GM19468 (cell line): ENCODE measurements around the gene TNFRSF4.
"Not testable (repeated sequence)": the region's sequence is repeated elsewhere in the genome, so short reads cannot be mapped to it uniquely, and the experiment has no call there.

Experiments
- ATAC-seq: cut with Tn5 transposase; IDR thresholded peaks from one replicate; pipeline ENCODE4 v1.9.1; 2021; ENCODE audit warnings: mild to moderate bottlenecking, moderate library complexity, moderate number of reproducible peaks; ENCODE audit not compliant: unreplicated experiment; ENCODE audit errors: extremely low read depth

The TNFRSF4 gene

GRCh38 chr1:1213345-1214265 is at the start of gene TNFRSF4:
Gene TNFRSF4, minus strand, starts transcription at chr1:1214153. Its CDS starts 26 bp downstream, at chr1:1214127.
- ATAC-seq = no peak

- ATAC-seq = no peak
Measured at GRCh38 chr1:1262758-1263157, 48.8 kb upstream of the TNFRSF4 start.

- ATAC-seq = no peak
Measured at GRCh38 chr1:1262071-1262470, 48.1 kb upstream of the TNFRSF4 start.

DNA sequence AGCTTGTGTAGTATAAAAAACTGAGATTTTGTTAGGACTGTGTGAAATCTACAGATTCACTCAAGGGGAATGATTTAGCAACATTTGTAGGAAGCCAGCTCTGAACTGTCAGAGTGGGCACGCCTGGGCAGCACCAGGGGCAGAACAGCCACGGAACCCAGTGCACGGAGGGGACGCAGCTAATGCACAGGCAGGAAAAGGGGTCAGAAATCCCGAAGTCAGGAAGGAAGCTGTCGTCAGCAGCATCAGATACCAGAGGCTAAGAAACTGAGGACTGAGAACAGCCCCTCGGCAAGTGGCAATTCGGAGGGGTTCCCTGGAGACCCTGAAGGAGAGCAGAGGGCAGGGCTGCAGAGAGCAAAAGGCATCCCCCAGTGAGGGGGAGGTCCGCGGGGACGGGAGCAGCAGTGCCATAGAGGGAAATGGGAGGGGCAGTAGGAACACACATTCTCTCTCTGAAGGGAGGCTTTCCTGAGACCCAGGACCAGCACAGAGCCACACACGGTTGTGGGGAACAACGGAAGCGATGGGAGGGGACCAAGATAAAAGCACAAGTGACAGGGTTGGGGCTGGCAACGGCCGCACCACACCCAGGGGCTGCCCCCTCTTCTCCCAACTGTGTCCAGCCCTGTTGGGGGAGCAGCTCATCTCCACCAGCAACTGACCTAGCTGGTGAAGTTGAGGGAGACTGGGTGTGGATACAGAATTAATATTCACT is 47.0 kb upstream of the TNFRSF4 start:
- ATAC-seq = no peak

DNA sequence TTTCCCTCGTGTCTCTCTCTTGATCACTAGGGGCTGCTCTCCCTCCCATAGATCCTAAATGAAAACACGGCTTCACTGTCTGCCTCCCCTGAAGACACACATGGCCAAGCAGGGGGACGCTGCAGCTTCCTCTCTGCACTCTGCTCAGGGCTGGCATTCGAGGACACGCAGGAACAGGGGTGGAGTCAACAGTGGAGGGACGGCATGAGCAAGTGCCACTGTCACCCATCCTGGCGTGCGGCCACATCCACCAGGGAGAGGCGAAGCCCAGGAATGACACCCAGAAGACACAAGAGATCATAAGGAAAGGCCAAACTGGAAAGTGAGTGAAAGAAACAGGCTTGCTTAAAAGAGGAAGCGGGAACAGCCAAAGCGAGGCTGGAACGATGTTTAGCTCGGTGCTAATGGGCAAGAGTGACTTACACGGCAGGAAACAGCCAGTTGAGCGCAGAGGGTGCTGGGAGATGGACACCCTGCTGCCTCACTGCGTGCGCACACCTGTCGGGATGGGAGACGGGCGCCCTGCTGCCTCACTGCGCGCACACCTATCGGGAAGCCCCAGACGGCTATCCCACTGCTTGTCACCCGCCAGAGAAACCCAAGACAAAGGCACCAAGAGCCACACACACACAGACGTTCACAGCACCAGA is 46.1 kb upstream of the TNFRSF4 start:
- no peak for ATAC-seq

DNA sequence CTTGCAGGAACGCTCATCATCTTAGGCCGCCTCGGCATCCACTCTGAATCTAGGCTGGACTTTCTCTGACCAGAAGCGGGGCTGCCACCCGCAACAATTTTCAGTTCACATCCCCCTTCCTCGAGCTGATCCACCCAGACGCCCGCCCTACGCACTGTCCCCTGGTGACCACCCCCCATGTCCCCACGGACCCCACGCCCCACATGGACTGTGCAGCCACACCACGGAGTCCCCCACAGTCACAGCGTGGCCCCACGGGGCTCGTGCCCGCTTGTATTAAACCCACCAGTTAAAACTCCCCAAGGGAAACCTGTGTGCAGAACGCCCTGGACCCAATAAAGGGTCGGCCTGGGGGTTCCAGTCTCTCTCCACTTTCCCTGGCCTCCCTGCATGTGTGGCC is 45.6 kb upstream of the TNFRSF4 start:
- ATAC-seq = no peak

- no peak for ATAC-seq
Measured at GRCh38 chr1:1259119-1259488, 45.2 kb upstream of the TNFRSF4 start.

- ATAC-seq = no peak
Measured at GRCh38 chr1:1256956-1257871, 43.3 kb upstream of the TNFRSF4 start.

GRCh38 chr1:1255611-1256010 is 41.7 kb upstream of the TNFRSF4 start:
- no peak for ATAC-seq

GRCh38 chr1:1255078-1255477 is 41.1 kb upstream of the TNFRSF4 start:
- no peak for ATAC-seq

GRCh38 chr1:1254667-1254998 is 40.7 kb upstream of the TNFRSF4 start:
- ATAC-seq = no peak

- ATAC-seq = no peak
Measured at GRCh38 chr1:1253972-1254666, 40.2 kb upstream of the TNFRSF4 start.

DNA sequence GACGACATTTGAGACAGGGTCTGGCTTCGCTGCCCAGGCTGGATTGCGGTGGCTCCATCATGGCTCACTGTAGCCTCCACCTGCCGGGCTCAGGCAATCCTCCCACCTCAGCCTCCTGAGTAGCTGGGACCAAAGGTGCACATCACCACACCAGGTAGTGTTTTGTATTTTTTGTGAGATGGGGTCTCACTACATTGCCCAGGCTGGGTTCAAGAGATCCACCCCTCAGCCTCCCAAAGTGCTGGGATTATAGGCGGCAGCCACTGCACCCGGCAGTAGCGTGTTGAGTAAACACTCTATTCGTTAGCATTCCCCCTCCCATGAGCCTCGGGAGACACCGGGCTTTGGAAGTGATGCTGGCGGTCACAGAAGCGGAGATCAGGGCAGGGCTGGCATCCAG is 39.4 kb upstream of the TNFRSF4 start:
- no peak for ATAC-seq

DNA sequence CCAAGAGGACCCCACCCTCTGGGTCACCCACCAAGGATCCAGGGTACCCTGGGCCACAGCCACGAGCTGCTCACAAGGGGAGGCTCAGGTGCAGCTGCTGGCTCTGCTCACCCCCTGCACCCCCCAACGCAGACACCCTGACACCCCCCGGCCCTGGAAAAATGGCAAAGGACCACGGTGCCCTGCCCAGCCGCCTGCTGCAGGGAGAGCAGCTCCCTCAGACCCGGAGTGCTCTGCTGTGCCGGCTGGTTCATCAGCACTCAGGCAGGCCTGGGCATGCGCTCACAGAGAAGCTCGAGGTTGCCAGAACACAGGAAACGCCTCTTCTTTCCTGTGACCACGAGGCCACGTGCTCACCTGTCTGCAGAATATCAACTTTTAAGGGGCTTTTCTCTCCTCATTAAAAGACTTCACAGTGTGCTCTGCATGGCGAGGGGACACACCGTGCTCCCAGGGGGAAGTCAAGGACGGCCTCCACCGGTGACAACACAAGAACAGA is 36.9 kb upstream of the TNFRSF4 start:
- ATAC-seq = no peak

- not testable (repeated sequence) for ATAC-seq
Measured at GRCh38 chr1:1248009-1248913, 34.3 kb upstream of the TNFRSF4 start.

- no peak for ATAC-seq
Measured at GRCh38 chr1:1247341-1247913, 33.5 kb upstream of the TNFRSF4 start.

DNA sequence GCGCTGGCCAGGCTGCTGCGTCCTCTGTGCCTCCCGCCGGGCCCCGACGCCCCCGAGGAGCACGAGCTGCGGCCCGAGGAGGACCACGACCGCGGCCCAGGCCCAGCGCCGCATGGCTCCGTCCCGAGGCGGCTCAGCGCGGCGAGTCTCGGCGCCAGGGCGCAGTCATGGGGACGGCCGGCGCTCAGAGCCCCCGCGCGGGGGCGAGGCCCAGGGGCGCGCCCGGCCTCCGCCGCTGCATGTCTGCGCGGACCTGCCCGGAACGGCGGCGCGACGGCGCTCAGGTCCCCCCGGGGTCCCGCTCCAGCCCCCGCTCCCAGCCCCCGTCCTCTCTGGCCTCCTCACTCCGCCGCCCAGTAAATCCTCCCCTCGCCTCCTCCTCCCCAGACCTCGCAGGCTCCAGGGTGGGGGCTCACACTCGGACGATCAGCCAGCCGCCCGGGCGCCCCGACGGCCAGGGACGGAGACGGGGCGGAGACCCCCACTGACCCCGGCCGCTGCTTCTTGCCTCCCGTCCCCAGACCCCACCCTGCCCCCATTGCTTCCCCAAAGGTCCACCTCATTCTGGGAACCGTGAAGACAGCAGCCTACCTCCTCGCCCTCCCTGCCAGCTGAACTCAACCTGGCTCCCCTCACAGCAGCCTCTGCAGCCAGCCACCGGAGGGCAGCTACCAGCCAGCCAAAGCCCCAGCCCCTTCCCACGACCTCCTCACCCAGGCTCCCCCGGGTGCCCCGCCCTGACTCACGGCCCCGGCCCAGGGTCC is 32.8 kb upstream of the TNFRSF4 start, which contains the start of gene C1QTNF12:
TSS of gene C1QTNF12 (minus strand) at position 146 of the 764 bp plus-strand sequence. CDS start at position 114, 32 bp downstream.
- ATAC-seq = no peak
